DMS79 (cell line): Measurements from ENCODE around the gene SERPINF2.
"Not testable (repeated sequence)": the region's sequence is repeated elsewhere in the genome, so short reads cannot be mapped to it uniquely, and the experiment has no call there.

Source experiments
- DNase-seq: peaks from one replicate; lab custom pipeline; 2025; lab: John Stamatoyannopoulos, UW

SERPINF2 gene

DNA sequence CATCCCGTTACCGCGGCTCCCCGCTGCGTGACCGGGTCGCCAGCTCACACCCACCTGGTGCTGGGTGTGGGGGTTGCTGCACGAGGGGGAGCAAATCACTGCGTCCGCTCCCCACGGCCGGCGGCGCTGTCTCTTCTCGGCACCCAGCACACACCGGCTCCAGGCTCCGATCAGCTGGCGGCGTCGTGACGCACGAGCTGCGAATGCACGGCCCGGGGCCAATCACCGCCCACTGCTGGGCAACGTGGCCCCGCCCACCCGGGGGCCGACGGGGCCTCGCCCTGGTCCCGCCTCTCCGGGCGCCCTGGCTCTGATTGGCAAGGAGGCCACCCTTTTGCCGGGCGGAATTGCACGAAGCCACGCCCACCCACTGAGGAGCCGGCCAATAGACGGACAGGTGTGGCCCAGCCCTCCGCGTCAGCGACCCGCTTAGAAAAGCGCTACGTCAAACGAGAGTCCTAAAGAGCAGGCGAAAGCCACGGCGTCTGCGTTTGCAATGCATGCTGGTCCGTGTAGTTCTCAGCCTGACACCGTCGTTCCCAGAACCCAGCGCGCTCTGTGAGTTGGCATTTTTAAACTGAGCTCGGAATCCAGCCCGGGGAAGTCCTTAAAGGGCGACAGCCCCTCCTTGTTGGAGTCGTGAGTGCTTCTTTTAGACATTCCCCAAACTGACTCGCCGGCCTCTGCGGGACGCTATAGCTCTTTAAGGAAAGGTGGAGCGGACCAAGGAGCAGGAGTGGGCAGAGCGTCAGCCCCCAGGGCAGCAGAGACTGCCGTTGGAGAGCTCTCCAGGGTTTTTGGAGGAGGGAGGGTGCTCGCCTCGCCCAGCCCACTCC is 26.4 kb upstream of the SERPINF2 start:
- DNase-seq = peak; percentile 94

GRCh38 chr17:1716912-1717695 is 25.6 kb upstream of the SERPINF2 start:
- DNase-seq = peak; percentile 87

DNA sequence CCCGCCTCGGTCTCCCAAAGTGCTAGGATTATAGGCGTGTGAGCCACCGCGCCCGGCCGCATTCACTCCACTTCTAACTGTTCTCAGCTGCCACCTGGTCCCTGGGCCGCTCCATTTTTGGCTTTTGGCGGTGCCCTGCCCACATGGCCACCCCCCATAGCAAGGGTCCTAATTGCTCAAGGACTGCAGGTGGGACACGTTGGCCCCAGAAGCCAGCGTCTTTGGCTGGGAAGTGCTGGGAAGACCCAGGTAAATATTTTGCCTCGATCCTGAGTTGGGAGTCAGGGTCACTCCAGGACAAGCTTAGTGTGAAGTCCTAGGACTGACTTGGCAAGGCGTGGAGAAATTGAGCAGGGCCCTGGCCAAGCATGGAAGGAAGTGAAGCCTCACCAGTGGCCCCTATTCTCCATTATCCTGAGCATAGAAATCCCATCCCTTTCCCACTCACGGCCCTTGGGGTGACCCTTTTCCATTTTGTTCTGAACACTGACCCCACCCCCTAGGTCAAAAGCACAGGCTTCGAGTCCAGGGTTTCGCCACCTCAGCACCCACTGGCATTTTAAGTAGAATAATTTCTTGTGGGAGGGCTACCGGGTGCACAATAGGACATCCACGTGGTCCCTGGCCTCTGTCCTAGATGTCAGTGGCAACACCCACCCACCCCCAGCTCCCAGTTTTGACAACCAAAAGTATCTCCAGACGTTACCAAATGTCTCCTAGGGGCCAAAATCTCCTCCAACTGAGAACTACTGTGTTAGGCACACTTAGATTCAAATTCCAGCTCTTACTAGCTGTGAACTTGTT is 24.1 kb upstream of the SERPINF2 start:
- no peak for DNase-seq

- peak; percentile 25 for DNase-seq
Observed at GRCh38 chr17:1720856-1721386, 21.8 kb upstream of the SERPINF2 start.

GRCh38 chr17:1722022-1722421 is 20.6 kb upstream of the SERPINF2 start:
- not testable (repeated sequence) for DNase-seq

DNA sequence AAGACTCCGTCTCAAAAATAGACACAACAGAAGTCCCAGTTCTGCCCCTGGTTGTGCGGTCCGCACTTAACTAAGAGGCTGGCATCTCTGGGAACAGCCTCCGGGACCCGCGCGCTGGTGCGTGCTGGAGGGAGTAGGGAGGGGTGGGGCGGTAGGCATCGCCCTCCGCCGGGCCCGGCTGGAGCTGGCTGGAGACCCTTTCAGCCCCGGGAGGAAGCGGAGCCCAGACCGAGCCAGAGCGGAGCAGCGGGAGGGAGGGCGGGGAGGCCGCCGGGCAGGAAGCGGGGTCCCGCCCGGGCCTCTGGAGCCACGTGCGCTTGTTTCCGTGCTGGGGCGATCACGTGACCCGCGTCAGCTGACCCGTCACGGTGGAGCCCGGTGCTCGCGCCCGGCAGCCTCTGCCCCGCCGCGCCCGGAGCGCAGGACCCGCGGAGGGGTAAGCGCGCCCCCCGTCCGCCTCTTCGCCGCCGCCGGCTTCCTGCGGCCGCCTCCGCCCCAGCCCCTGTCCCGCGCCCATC is 18.3 kb upstream of the SERPINF2 start, which contains the start of gene WDR81:
Gene WDR81 (plus strand): TSS at position 354 of the 518 bp plus-strand sequence. CDS start 256 bp downstream, outside the sequence.
- DNase-seq = peak; percentile 9

- no peak for DNase-seq
Observed at GRCh38 chr17:1724869-1725641, 17.6 kb upstream of the SERPINF2 start.

DNA sequence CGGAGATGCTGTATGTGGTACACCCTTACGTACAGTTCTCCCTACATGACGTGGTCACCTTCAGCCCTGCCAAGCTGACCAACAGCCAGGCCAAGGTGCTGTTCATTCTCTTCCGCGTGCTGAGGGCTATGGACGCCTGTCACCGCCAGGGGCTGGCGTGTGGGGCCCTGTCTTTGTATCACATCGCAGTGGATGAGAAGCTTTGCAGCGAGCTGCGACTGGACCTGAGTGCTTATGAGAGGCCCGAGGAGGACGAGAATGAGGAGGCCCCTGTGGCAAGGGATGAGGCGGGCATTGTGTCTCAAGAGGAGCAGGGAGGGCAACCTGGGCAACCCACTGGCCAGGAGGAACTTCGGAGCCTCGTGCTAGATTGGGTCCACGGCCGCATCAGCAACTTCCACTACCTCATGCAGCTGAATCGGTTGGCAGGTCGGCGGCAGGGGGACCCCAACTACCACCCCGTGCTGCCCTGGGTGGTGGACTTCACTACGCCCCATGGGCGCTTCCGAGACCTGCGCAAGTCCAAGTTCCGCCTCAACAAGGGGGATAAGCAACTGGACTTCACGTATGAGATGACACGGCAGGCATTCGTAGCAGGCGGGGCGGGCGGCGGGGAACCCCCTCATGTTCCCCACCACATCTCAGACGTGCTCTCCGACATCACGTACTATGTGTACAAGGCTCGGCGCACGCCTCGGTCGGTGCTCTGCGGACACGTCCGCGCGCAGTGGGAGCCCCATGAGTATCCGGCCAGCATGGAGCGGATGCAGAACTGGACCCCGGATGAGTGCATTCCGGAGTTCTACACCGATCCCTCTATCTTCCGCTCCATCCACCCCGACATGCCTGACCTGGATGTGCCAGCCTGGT is 16.8 kb upstream of the SERPINF2 start:
- no peak for DNase-seq

- no peak for DNase-seq
Observed at GRCh38 chr17:1726626-1727257, 15.9 kb upstream of the SERPINF2 start.

- no peak for DNase-seq
Observed at GRCh38 chr17:1727258-1727789, 15.3 kb upstream of the SERPINF2 start.

DNA sequence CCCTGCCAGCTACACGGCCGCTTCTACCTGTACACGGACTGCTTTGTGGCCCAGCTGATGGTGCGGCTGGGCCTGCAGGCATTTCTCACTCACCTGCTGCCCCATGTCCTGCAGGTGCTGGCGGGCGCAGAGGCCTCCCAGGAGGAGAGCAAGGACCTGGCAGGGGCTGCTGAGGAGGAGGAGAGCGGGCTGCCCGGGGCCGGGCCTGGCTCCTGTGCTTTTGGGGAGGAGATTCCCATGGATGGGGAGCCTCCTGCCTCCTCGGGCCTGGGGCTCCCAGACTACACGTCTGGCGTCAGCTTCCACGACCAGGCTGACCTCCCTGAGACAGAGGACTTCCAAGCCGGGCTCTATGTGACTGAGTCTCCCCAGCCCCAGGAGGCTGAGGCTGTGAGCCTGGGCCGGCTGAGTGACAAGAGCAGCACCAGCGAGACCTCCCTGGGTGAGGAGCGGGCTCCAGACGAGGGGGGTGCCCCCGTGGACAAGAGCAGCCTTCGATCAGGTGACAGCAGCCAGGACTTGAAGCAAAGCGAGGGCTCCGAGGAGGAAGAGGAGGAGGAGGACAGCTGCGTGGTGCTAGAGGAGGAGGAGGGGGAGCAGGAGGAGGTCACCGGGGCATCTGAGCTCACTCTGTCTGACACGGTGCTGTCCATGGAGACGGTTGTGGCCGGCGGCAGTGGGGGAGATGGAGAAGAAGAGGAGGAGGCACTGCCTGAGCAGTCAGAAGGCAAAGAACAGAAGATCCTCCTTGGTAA is 14.6 kb upstream of the SERPINF2 start:
- DNase-seq = no peak

DNA sequence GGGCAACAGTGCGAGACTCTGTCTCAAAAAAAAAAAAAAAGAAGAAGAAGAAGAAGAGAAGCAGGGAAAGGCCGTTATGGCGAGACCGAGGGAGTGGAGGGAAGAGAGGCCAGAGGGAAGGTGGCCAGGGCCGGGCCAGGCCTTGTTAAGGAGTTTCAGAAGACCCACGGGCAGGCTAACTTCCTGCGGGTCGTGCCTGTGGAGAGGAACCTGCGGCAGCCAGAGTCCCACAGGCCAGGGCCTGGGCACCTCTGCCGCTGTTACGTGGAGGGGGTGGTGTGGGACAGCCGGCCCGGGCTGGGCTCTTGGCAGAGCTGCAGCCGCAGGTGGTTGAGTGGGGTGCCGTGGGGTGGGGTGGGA is 12.7 kb upstream of the SERPINF2 start:
- no peak for DNase-seq

- DNase-seq = no peak
Observed at GRCh38 chr17:1730326-1731193, 12.1 kb upstream of the SERPINF2 start.

DNA sequence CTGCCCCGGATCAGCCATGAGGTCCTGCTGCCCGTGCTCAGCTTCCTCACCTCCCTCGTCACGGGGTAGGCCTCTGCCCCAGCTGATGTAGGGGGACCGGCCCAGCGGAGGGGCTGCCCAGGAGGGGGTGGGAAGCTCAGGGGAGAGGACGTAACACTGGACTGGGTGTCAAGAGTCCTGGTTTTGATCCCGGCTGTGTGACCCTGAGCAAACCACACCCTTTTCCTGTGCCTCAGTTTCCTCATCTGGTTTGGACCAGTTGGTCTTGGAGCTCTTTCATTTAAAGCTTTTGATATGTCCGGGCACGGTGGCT is 11.5 kb upstream of the SERPINF2 start:
- no peak for DNase-seq

- DNase-seq = no peak
Observed at GRCh38 chr17:1732241-1732832, 10.3 kb upstream of the SERPINF2 start.

DNA sequence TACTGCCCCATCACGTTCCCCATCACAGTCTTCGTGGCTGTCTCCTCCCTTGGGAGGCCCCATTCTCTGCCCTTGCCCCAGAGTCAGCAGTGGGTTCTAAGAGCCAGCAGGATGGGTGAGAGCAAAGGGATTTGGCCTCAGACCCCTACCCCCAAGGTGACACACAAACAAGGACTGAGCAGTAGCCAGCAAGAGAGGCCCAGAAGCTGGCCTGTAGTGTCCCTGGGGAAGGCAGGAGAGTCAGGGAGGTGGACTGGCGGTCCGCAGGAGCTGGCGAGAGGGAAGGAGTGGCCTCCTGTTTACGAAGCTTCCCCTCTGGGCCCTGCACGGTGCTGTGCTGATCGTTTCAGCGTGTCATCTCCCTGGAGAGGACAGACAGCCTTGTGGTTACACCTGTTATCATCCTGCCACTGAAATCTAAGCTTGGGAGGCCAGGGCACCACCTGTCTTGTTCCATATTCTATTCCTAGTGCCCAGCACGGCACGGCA is 9.8 kb upstream of the SERPINF2 start:
- DNase-seq = no peak

DNA sequence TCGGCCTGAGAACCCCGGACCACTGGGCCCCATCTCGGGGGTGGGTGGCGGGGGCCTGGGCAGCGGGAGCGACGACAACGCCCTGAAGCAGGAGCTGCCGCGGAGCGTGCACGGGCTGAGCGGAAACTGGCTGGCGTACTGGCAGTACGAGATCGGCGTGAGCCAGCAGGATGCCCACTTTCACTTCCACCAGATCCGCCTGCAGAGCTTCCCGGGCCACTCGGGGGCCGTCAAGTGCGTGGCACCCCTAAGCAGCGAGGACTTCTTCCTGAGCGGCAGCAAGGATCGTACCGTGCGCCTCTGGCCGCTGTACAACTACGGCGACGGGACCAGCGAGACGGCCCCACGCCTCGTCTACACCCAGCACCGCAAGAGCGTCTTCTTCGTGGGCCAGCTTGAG is 8.9 kb upstream of the SERPINF2 start:
- DNase-seq = no peak
